ENCODE results near the gene CATSPERD.

The CATSPERD gene

DNA sequence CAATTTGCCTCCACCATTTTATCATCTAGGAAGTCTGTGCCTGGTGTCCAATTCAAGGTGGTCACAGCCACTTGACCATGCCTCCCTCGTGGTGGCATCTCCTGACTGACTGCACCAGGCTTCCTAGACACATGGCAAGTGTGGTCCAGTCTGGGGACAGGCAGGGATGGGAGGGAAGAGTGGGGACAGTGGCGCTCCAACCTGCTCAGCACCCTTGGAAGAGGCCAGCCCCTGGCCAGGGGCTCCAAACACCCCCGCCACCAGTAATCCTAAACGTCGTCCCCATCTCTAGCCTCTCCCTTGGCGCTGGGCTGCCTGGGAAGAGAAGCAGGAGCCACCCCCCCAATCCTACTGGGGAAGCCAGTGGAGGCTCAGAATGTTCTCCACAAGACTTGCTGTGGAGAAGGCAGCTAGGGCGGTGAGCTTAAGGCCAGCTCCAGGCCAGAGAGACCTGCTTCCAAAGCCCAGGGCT, 27.7 kb upstream of the CATSPERD start:
- TF ChIP-seq, protein P1, sequence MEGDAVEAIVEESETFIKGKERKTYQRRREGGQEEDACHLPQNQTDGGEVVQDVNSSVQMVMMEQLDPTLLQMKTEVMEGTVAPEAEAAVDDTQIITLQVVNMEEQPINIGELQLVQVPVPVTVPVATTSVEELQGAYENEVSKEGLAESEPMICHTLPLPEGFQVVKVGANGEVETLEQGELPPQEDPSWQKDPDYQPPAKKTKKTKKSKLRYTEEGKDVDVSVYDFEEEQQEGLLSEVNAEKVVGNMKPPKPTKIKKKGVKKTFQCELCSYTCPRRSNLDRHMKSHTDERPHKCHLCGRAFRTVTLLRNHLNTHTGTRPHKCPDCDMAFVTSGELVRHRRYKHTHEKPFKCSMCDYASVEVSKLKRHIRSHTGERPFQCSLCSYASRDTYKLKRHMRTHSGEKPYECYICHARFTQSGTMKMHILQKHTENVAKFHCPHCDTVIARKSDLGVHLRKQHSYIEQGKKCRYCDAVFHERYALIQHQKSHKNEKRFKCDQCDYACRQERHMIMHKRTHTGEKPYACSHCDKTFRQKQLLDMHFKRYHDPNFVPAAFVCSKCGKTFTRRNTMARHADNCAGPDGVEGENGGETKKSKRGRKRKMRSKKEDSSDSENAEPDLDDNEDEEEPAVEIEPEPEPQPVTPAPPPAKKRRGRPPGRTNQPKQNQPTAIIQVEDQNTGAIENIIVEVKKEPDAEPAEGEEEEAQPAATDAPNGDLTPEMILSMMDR (IDR thresholded peaks at IDR 0.05; ENCODE audit: low read depth, low read length): no peak
- H3K4me3 ChIP-seq (ENCODE audit: low read depth, low read length): no peak overlapping the region

DNA sequence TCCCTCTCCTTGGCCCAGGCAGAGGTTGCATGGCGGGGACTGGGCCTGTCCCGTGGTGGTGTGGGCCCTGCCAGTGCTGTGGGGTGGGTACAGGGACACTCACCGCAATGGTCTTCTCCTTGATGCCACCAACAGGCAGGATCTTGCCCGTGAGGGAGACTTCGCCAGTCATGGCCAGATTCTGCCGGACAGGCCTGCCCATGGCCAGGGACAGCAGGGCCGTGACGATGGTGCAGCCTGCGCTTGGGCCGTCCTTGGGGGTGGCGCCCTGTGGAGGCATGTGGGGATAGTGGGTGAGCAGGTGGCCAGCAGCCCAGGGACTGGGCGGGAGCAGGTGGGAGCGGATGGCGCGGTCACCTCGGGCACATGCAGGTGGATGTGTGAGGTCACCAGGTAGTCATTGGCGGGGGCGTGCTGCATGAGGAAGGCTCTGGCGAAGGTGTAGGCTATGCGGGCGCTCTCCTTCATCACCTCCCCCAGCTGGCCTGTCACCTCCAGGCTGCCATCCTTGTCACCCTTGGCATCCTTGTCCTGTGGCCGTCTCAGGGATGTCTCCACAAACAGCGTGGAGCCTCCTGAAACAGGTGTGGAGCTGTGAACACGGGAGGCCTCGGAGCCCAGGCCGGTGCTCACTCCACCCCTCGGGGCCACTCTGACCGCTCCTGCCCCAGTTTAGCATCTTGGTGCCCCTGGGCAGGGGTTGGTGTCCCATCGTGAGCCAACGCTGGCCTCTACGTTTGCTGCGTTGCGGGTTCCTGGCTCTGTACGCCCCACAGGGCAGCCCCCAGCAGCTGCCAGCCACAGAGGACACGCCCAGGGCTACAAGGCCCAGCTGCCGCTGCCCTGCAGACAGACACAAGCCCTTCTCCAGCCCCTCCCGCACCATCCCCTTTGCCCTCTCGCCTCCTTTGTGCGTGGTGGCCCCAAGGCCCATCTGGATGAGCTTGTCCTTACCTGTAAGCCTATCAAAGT, 27.0 kb upstream of the CATSPERD start:
- TF ChIP-seq, protein P1 (IDR thresholded peaks at IDR 0.05; ENCODE audit: low read depth, low read length): no peak
- no peak overlapping the region for H3K4me3 ChIP-seq (ENCODE audit: low read depth, low read length)

DNA sequence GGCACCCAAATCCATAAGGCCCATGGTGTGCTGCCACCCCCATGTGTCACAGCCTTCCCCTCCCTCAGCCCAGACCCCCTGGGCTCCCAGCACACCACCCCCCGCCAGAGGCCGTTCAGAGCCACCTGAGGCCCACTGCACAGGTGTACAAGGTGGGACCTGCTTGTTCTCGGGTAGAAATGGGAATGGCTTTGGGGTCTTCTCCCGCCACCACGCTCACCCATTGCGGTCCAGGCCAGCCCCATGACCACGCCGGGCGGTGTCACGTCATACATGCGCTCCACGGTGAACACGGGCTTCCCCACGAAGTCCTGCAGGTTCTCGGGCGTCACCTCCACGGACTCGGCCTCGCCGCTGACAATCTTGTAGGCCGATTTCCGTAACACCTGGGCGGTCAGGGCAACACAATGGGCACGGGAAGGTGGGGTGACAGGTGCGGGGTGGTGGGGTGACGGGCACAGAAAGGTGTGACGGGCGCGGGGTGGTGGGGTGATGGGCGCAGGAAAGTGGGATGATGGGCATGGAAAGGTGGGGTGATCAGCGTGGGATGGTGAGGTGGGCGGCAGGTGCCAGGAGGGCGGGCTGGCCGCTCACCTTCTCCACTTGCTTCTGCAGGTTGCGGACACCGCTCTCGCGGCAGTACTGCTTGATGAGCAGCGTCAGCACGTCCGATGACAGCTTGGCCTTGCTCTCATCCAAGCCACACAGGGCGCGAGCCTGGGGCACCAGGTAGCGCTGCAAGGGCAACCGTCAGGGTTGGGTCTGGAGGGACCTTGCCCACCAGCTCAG, 26.1 kb upstream of the CATSPERD start:
- H3K4me3 ChIP-seq (ENCODE audit: low read depth, low read length): no peak overlapping the region
- TF ChIP-seq, protein P1 (IDR thresholded peaks at IDR 0.05; ENCODE audit: low read depth, low read length): no peak

DNA sequence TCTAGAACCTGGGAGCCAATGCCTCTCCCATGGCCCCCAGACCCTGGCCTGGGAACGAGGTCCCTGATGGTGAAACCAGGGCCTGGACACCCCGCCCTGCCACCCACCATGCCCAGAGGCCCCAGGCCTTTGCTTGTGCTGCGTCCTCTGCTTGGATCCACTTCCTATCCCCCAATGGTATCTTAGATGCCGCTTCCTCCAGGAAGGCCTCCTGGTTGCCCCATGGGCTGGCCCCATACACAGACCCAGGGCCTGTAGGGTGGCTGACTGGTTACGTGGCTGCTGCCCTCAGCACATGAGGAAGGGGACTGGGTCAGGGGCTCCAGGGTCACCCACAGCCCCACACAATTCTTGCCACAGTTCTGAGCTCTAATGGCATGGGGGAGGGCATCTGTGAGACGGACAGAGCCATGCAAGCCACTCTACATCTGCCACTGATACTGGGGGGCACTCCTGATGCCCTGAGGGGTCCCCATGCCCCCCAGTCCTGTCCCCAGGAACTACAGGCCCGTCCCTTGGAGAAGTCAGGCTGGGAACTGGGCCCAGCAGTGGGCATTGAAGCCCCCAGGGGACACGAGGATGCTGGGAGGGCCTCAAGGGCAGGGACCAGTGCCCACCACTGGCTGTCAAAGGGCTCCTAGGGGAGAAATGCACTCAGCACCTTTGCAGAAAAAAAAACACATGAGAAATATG, 25.3 kb upstream of the CATSPERD start:
- TF ChIP-seq, protein P1 (IDR thresholded peaks at IDR 0.05; ENCODE audit: low read depth, low read length): no peak
- no peak overlapping the region for H3K4me3 ChIP-seq (ENCODE audit: low read depth, low read length)

DNA sequence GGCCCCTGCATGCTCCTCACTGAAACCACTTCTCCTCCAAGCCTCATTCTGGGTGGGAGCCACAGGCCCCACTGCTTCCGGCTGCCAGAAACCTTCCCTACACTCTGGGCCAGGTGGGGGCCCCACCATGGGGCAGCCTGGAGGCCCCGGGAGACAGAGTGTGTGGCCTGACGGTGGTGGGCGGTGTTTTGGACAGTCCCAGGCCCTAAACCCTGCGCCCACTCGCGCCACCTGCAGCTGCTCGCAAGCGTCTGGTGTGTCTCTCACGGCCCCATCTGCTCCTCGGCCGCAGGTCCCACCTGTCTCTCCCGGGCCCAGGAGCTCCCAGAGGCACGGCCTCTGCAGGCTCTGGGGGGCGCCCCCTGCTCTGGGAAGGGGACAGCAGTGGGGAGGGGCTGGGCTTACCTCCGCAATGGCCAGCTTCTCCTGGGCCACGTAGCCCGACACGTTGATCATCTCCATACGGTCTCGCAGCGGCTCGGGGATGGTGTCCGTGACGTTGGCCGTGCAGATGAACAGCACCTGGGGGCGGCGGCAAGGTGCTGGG, 24.7 kb upstream of the CATSPERD start:
- H3K4me3 ChIP-seq (ENCODE audit: low read depth, low read length): no peak overlapping the region
- TF ChIP-seq, protein P1 (IDR thresholded peaks at IDR 0.05; ENCODE audit: low read depth, low read length): no peak

DNA sequence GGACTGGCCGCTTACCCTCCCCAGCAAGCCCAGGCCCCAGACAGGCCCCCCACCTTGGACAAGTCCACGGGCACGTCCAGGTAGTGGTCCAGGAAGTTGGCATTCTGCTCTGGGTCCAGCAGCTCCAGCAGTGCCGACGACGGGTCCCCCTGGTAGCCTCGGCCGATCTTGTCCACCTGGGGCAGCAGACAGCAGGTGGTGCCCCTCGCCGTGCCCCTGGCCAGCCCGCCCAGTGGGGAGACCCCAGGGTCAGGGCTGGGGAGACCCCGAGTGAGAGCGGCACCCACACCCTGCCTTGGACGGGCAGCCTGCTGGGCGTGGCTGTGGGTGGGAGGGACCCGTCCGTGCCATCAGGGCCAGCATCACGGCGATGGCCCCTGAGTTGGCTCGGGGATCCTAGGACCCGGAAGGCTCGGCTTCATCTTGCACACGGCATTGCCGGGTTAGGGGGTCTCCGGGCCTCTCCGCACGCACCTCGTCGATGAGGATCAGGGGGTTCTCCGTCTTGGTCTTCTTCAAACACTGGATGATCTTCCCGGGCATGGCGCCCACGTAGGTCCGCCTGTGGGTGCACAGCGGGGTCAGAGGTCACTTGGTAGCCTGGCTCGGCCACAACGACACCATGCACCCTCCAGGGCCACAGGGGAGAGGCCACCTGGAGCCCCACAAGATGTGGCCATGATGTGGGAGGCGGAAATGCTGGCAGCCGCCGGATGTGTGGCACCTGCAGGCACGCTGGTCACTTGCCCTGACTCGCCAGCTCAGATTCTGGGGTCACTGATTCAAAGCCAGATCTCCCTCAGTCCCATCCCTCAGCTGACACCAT, 24.0 kb upstream of the CATSPERD start:
- TF ChIP-seq, protein P1 (IDR thresholded peaks at IDR 0.05; ENCODE audit: low read depth, low read length): no peak
- no peak overlapping the region for H3K4me3 ChIP-seq (ENCODE audit: low read depth, low read length)
